PC-3 (cell line): ENCODE results near the gene OR2AK2. TPM values are rescaled to one million over a fixed set of nuclear protein-coding genes. Genes with fewer than 3 reads are reported as not detected.
"Not testable (repeated sequence)": the region's sequence is repeated elsewhere in the genome, so short reads cannot be mapped to it uniquely, and the experiment has no call there.

ENCODE experiments used
- ATAC-seq: fragments of 200-7000 bp; cut with Tn5 transposase; 2 replicates; pipeline ENCODE4 v1.9.1; 2020; ENCODE audit warnings: mild to moderate bottlenecking, moderate library complexity
- BruUV-seq: library from RNA; stranded (reverse); fragments of 400-500 nt; replicated peaks from 2 replicates; lab custom pipeline; 2021; lab: Mats Ljungman, UMichigan
- CTCF ChIA-PET: fragments of 300-600 bp; sonication (Branson Sonifier 250); formaldehyde crosslinking; loops from one replicate; lab custom pipeline; 2022; ENCODE audit warnings: antibody characterized with exemption; lab: Charles Lee
- POLR2A ChIA-PET: fragments of 300-600 bp; sonication (Branson Sonifier 250); formaldehyde crosslinking; loops from one replicate; lab custom pipeline; 2022; ENCODE audit warnings: antibody characterized with exemption; ENCODE audit not compliant: unreplicated experiment; lab: Charles Lee
- DNase-seq: peaks from one replicate; pipeline ENCODE4 v3.0.0-alpha.2; 2015
- H2AFZ ChIP-seq: fragments of 300-600 bp; sonication (generic); 2 replicates; pipeline ENCODE4 v1.6.0; 2016; ENCODE audit warnings: antibody characterized with exemption, low read length
- H3F3A ChIP-seq: fragments of 300-600 bp; sonication (generic); one replicate; pipeline ENCODE4 v1.6.0; 2017; ENCODE audit warnings: antibody characterized with exemption, low read length, control low read depth, mild to moderate bottlenecking; ENCODE audit not compliant: unreplicated experiment
- H3K27ac ChIP-seq: fragments of 300-600 bp; sonication (generic); 2 replicates; pipeline ENCODE4 v1.5.1; 2016; ENCODE audit warnings: mild to moderate bottlenecking, low read length
- H3K27me3 ChIP-seq: fragments of 300-600 bp; sonication (generic); 2 replicates; pipeline ENCODE4 v1.6.1; 2016; ENCODE audit warnings: low read length, mixed read lengths
- H3K36me3 ChIP-seq: fragments of 300-600 bp; sonication (generic); 2 replicates; pipeline ENCODE4 v1.6.1; 2016; ENCODE audit warnings: low read depth, mixed run types, low read length, mixed read lengths
- H3K4me1 ChIP-seq: fragments of 300-600 bp; sonication (generic); 2 replicates; pipeline ENCODE4 v1.5.1; 2016; ENCODE audit warnings: low read length; ENCODE audit not compliant: insufficient read depth
- H3K4me2 ChIP-seq: fragments of 300-600 bp; sonication (generic); 2 replicates; pipeline ENCODE4 v1.6.0; 2016; ENCODE audit warnings: low read length
- H3K4me3 ChIP-seq: fragments of 300-600 bp; sonication (generic); 2 replicates; pipeline ENCODE4 v1.5.1; 2016; ENCODE audit warnings: mild to moderate bottlenecking, low read length, mixed read lengths
- H3K79me2 ChIP-seq: fragments of 300-600 bp; sonication (generic); 2 replicates; pipeline ENCODE4 v1.6.1; 2017; ENCODE audit warnings: low read length, mixed read lengths
- H3K9ac ChIP-seq: fragments of 300-600 bp; sonication (generic); 2 replicates; pipeline ENCODE4 v1.6.0; 2016; ENCODE audit warnings: mild to moderate bottlenecking, low read length
- H3K9me2 ChIP-seq: fragments of 300-600 bp; sonication (generic); replicated peaks from 2 replicates; pipeline ENCODE4 v1.6.1; 2016; ENCODE audit warnings: mixed run types, low read length, mixed read lengths
- H3K9me3 ChIP-seq: fragments of 300-600 bp; sonication (generic); 2 replicates; pipeline ENCODE4 v1.6.1; 2016; ENCODE audit warnings: low read length, mixed read lengths
- H4K20me1 ChIP-seq: fragments of 300-600 bp; sonication (generic); 2 replicates; pipeline ENCODE4 v1.6.1; 2016; ENCODE audit warnings: low read length, mixed read lengths
- CTCF ChIP-seq: fragments of 300-600 bp; sonication (generic); conservative IDR thresholded peaks from 2 replicates; pipeline ENCODE4 v1.5.1; 2017; ENCODE audit warnings: antibody characterized with exemption, low read depth, mild to moderate bottlenecking, low read length
- EZH2 ChIP-seq: fragments of 300-600 bp; sonication (generic); IDR thresholded peaks from one replicate; pipeline ENCODE4 v1.6.1; 2017; ENCODE audit warnings: antibody characterized with exemption, mild to moderate bottlenecking, low read length; ENCODE audit not compliant: unreplicated experiment
- EZH2phosphoT487 ChIP-seq: fragments of 300-600 bp; sonication (generic); IDR thresholded peaks from 2 replicates; pipeline ENCODE4 v1.6.1; 2018; ENCODE audit warnings: mild to moderate bottlenecking, antibody characterized with exemption, low read length, borderline replicate concordance
- intact Hi-C: fragments of 100-400 bp; cut with micrococcal nuclease; formaldehyde crosslinking; loops from 2 replicates; pipeline ENCODE4 v1.9.0; 2023
- total RNA-seq: library from RNA; depleted of rRNA; stranded (reverse); fragments of >200 nt; gene quantifications from 2 replicates; pipeline ENCODE4 v1.2.3, GENCODE V29; 2014

OR2AK2 gene
- total RNA-seq, 1 experiment from 2014 or later = 0.11 TPM

GRCh38 chr1:247936415-247936814 is 28.6 kb upstream of the OR2AK2 start:
- Histone ChIP-seq H3K9ac (no peak overlapping the region), H3K79me2 (no peaks in the 10 kb centered on the region), H2AFZ (peak overlapping the region; percentile 96; the same call in 1 of the 2 replicates), H3K36me3 (no peaks in the 10 kb centered on the region), H4K20me1 (no peaks in the 10 kb centered on the region), H3K9me3 (no peaks in the 10 kb centered on the region), H3K4me2 (peak overlapping the region; percentile 86), H3K4me3 (no peak overlapping the region; the same call in 1 of the 2 replicates), H3K27ac (no peak overlapping the region), H3K27me3 (no peaks in the 10 kb centered on the region), H3K4me1 (peaks cover 4% of the 10 kb centered on the region; the same call in 1 of the 2 replicates), H3K9me2 (no peaks in the 10 kb centered on the region), H3F3A (no peaks in the 10 kb centered on the region)
- DNase-seq = peak; percentile 19
- ATAC-seq = no peak
- TF ChIP-seq CTCF (no peak), EZH2 (no peak), EZH2phosphoT487 (no peak)
- intact Hi-C loops = loop anchor here (5.0 kb wide), 5 partner anchors 111 to 751 kb away; partner anchors contain the start of gene OR2L3
- POLR2A ChIA-PET = no interaction called here
- no TSS peak for BruUV-seq
- CTCF ChIA-PET = interaction anchor here (0.6 to 1.1 kb wide), 2 partner anchors 307 to 336 kb away, joined by 4 read pairs; no protein-coding TSS in a partner anchor

GRCh38 chr1:247936965-247937734 is 27.9 kb upstream of the OR2AK2 start:
- H3K9me3 ChIP-seq, H3K4me1 ChIP-seq, H3K36me3 ChIP-seq, BruUV-seq, H4K20me1 ChIP-seq, H3K9me2 ChIP-seq, H3K27me3 ChIP-seq, POLR2A ChIA-PET, H3K27ac ChIP-seq, H3K79me2 ChIP-seq, H3F3A ChIP-seq: not testable (repeated sequence)
- peak overlapping the region; percentile 86 for H3K4me2 ChIP-seq
- peak overlapping the region; percentile 96 for H2AFZ ChIP-seq
- peak; percentile 100 for TF ChIP-seq CTCF
- intact Hi-C loops = loop anchor here (1.0 to 5.0 kb wide), 6 partner anchors 110 to 750 kb away; partner anchors contain the start of gene OR2L3
- ATAC-seq (peak; percentile 97), DNase-seq (peak; percentile 99)
- H3K4me3 ChIP-seq = peak overlapping the region; percentile 81
- CTCF ChIA-PET = interaction anchor here (0.7 to 1.1 kb wide), 3 partner anchors 59 to 306 kb away, joined by 4 to 10 read pairs (median 5); no protein-coding TSS in a partner anchor
- 0 out of 2 replicates have a peak overlapping the region, but pooled peaks have one; percentile 10 for H3K9ac ChIP-seq

- BruUV-seq = no TSS peak
- CTCF ChIA-PET = no interaction called here
- POLR2A ChIA-PET = no interaction called here
Observed at GRCh38 chr1:247942624-247943023, 22.4 kb upstream of the OR2AK2 start.

More at GRCh38 chr1:247942624-247943023, 22.4 kb upstream of the OR2AK2 start:
- H4K20me1 ChIP-seq = no peaks in the 10 kb centered on the region
- H3K4me3 ChIP-seq = no peak overlapping the region
- H3K27ac ChIP-seq = no peak overlapping the region
- TF ChIP-seq CTCF = no peak
- no peak for TF ChIP-seq EZH2phosphoT487
- TF ChIP-seq EZH2 = no peak
- H3K9ac ChIP-seq = no peak overlapping the region
- no peaks in the 10 kb centered on the region for H3K27me3 ChIP-seq
- no peaks in the 10 kb centered on the region for H3K9me2 ChIP-seq
- DNase-seq (no peak), ATAC-seq (no peak)
- no peaks in the 10 kb centered on the region for H3K9me3 ChIP-seq
- H2AFZ ChIP-seq = no peak overlapping the region
- H3K36me3 ChIP-seq = no peaks in the 10 kb centered on the region
- no peaks in the 10 kb centered on the region for H3F3A ChIP-seq
- H3K4me1 ChIP-seq = no peaks in the 10 kb centered on the region
- no peak overlapping the region for H3K4me2 ChIP-seq
- intact Hi-C loops = no loop called here
- H3K79me2 ChIP-seq = no peaks in the 10 kb centered on the region
